Activated effector memory CD4-positive, alpha-beta T cell treated with anti-CD3 and anti-CD28 coated beads, Interleukin-2, amount 50 U/mL, for 16 hours (primary cell): ENCODE measurements around the gene RUNX1.

Source experiments
- DNase-seq: peaks from one replicate; pipeline ENCODE4 v3.0.0-alpha.2; 2020

Gene RUNX1

GRCh38 chr21:34989337-34990151, 59.6 kb downstream of the RUNX1 start:
- DNase-seq: peak; percentile 80

GRCh38 chr21:34988625-34989024, 60.5 kb downstream of the RUNX1 start:
- DNase-seq: no peak

- no peak for DNase-seq
Observed at GRCh38 chr21:34988139-34988538, 61.0 kb downstream of the RUNX1 start.

GRCh38 chr21:34987501-34988072, 61.5 kb downstream of the RUNX1 start:
- DNase-seq: no peak

GRCh38 chr21:34986561-34987500, 62.3 kb downstream of the RUNX1 start:
- DNase-seq: peak; percentile 87

- no peak for DNase-seq
Observed at GRCh38 chr21:34984356-34985058, 64.6 kb downstream of the RUNX1 start.

GRCh38 chr21:34983680-34984086, 65.4 kb downstream of the RUNX1 start:
- peak; percentile 87 for DNase-seq

GRCh38 chr21:34981791-34982190, 67.3 kb downstream of the RUNX1 start:
- DNase-seq: no peak

- no peak for DNase-seq
Observed at GRCh38 chr21:34980423-34981115, 68.5 kb downstream of the RUNX1 start.

- no peak for DNase-seq
Observed at GRCh38 chr21:34979383-34979782, 69.7 kb downstream of the RUNX1 start.

- no peak for DNase-seq
Observed at GRCh38 chr21:34977333-34977732, 71.8 kb downstream of the RUNX1 start.

- peak; percentile 80 for DNase-seq
Observed at GRCh38 chr21:34974162-34974981, 74.7 kb downstream of the RUNX1 start.

- DNase-seq: no peak
Observed at GRCh38 chr21:34973685-34974084, 75.4 kb downstream of the RUNX1 start.

- no peak for DNase-seq
Observed at GRCh38 chr21:34971656-34972055, 77.4 kb downstream of the RUNX1 start.

- no peak for DNase-seq
Observed at GRCh38 chr21:34970566-34970965, 78.5 kb downstream of the RUNX1 start.

GRCh38 chr21:34970167-34970500, 79.0 kb downstream of the RUNX1 start:
- no peak for DNase-seq

- DNase-seq: no peak
Observed at GRCh38 chr21:34969423-34970166, 79.5 kb downstream of the RUNX1 start.

GRCh38 chr21:34968414-34969333, 80.4 kb downstream of the RUNX1 start:
- DNase-seq: no peak

GRCh38 chr21:34967509-34968289, 81.4 kb downstream of the RUNX1 start:
- DNase-seq: no peak
